KG1 (cell line): ENCODE measurements around the gene PHAX.
"Not testable (repeated sequence)": the region's sequence is repeated elsewhere in the genome, so short reads cannot be mapped to it uniquely, and the experiment has no call there.

Experiments
- DNase-seq: peaks from one replicate; lab custom pipeline; 2025; lab: John Stamatoyannopoulos, UW

The PHAX gene, protein sequence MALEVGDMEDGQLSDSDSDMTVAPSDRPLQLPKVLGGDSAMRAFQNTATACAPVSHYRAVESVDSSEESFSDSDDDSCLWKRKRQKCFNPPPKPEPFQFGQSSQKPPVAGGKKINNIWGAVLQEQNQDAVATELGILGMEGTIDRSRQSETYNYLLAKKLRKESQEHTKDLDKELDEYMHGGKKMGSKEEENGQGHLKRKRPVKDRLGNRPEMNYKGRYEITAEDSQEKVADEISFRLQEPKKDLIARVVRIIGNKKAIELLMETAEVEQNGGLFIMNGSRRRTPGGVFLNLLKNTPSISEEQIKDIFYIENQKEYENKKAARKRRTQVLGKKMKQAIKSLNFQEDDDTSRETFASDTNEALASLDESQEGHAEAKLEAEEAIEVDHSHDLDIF

DNA sequence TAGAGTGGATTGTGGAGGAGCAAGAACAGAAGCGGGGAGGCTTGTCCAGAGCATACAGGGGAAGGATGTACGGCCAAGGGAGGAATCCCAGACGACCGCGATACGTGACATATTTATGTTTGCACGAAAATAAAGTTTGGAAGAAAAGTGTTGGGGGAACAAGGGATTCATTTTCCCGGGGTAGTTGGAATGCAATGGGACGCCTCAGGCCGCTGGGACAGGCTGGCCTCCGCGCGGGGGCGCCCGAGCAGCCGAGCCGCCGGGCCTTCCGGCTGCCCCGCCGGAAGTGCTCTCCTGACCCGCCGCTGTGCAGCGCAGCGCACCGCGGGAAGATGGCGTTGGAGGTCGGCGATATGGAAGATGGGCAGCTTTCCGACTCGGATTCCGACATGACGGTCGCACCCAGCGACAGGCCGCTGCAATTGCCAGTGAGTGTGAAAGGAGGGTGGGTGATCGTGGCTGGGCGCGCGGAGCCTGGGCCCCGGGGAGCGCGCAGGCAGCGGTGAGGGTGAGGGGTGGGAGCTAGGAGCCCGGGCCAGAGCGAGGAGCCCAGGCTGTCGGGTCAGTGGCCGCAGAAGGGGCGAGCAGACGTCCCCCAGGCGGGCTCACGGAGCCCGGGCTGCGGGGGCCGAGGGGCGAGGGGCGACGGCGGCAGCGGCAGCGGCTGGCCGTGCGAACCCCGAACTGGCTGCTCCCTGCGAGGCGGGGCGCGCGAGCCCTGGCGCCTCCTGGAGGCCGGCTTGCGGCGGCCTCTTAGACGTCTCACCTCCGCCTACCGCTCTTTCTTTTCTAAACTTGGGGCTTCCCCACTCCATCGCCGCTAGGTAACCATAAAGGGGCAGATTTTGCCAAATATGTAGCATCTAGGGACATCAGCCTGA lies at the start of gene PHAX:
Gene PHAX (plus strand): TSS at position 317 of the 881 bp plus-strand sequence. CDS start 16 bp downstream, at position 333.
- DNase-seq: peak; percentile 13

DNA sequence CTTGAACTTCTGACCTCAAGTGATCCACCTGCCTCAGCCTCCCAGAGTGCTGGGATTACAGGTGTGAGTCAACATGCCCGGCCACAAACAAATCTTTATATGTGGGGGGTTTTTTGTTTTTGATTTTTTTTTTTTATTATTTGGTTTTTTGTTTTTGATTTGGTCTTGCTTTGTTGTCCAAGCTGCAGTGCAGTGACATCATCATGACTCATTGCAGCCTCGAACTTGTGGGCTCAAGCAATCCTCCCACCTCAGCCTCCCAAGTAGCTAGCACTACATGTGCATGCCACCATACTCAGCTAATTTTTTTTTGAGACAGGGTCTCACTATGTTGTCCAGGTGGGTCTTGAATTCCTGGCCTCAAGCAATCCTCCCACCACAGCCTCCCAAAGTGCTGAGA lies 48.1 kb upstream of the PHAX start:
- no peak for DNase-seq

- not testable (repeated sequence) for DNase-seq
Observed at GRCh38 chr5:126555101-126555500, 45.6 kb upstream of the PHAX start.

GRCh38 chr5:126561908-126562307 lies 38.8 kb upstream of the PHAX start:
- DNase-seq: no peak

GRCh38 chr5:126562823-126563222 lies 37.9 kb upstream of the PHAX start:
- no peak for DNase-seq

- DNase-seq: no peak
Observed at GRCh38 chr5:126568206-126568755, 32.5 kb upstream of the PHAX start.

GRCh38 chr5:126575644-126576043 lies 25.1 kb upstream of the PHAX start:
- DNase-seq: no peak

GRCh38 chr5:126576974-126577373 lies 23.8 kb upstream of the PHAX start:
- DNase-seq: no peak

DNA sequence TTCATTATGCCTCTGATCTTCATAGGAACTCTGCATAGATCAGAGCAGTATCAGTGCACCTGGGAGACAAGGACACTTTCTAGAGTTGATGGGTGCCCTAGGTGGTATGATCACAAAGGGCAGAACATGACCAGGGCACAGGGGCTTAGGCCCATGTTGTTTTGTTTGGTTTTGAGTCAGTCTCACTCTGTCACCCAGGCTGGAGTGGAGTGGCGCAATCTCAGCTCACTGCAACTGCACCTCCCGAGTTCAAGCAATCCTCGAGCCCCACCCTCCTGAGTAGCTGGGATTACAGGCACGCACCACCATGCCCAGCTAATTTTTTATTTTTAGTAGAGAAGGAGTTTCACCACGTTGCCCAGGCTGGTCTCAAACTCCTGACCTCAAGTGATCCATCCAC lies 23.3 kb upstream of the PHAX start:
- no peak for DNase-seq

DNA sequence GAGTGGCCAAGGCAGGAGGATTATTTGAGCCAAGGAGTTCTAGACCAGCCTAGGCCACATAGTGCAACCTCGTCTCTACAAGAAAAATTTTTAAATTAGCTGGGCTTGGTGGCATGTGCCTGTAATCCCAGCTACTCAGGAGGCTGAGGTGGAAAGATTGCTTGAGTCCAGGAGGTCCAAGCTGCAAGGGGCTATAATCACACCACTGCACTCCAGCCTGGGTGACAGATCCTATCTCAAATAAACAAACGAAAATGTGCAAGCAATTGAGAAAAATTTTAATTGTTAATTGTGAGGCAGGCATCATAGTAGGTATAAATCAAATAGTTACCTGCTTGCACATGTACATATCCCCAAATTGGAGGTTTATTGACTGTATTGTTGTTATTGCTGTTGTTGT lies 21.0 kb upstream of the PHAX start:
- DNase-seq: no peak

DNA sequence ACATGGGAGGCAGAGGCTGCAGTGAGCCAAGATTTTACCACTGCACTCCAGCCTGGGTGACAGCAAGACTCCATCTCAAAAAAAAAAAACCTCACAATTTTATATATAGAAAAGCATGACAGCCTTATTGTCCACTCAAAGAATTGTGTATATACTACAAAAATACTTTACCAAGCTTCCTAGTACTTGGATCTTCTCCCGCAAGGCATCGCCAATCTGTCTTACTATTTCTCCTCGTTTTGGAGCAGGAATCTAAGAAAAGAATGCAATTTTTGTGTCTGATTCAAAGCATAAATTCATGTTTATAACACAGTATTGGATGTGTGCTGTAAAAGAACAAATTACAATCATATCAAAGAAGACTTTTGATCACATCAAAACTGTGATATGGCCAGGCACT lies 17.0 kb upstream of the PHAX start:
- no peak for DNase-seq

DNA sequence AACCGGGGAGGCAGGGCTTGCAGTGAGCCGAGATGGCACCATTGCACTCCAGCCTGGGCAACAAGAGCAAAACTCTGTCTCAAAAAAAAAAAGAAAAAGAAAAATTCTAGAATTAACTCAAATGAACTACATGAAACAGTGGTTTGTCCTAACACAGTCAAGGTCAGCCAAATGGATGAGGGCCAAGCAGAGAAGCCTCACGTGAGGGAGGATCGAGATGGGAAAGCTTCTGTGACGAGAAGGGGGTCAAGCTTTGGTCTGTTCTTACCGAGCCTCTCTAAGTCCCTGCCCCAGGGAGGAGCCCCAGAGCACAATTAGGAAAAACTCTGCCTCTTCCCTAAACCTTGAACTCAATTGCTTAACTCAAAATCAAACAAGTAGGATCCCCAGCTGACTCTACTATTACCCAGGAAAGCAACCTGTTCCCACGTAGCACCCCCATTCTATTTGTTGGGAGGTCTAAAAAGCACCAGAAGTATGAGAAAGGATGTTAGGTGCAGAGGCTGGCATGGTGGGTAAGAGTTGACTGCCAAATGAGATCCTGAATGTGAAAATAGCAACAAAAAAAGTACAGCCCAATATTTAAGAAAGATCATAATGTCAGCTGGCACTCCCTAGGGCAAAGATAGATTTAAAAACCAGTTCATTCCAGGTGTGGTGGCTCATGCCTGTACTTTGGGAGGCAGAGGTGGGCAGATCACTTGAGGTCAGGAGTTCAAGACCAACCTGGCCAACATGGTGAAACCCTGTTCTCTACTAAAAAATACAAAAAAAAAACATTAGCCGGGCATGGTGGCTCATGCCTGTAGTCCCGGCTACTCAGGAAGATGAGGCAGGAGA lies 13.0 kb upstream of the PHAX start:
- no peak for DNase-seq

- DNase-seq: no peak
Observed at GRCh38 chr5:126589536-126590297, 11.0 kb upstream of the PHAX start.

DNA sequence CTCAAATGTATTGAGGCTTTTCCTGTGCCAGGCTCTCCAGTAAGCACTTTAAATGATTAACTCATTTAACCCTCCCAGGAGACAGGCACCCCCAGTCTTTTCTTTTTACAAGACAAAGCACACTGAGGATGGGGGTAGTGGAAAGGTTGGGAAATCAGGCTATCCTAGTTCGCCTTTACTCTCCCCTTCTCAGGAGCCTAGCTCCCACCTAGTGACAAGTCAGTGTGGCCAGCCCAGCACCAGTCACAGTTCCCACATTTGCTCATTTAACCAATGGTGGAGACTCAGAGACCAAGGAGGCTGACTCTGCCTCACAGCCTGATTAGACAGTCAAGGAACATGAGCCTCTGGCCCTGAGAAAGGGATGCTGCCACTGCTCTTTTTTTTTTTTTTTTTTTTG lies 9.2 kb upstream of the PHAX start:
- no peak for DNase-seq

DNA sequence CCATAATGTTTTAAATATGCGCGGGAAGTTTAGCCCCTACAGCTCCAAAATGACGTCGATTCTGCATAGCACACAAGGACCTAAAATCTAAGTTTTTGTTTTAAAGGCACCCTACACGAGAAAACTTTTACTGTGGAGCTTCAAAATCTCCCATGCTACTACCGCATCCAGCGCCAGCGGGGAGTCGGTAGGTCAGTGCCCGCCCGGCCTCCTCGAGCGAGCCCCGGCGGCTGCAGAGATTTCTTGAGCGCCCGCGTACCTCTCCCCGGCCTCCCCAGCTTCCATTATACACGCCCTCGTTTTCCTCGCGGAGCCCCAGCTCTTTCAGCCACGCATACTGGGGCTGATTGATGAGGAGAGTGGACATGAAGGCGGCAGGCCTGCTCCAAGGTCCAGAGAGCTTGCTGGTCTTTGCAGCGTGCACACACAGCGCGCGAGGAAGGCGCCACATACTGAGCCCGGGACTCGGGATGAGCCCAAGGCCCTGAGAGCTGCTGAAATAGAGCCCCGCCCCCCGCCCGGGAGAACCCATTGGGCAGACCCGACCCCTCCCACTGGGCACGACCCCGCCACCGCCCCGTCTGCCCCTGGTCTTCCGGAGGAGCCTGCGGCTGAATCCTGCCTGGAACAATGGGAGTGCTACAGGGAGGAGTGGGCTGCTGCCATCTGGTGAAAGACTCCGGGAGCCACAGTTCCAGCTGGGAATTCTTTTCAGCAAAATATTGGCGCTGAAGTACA lies 5.8 kb upstream of the PHAX start, which contains the start of gene ALDH7A1:
Gene ALDH7A1 (minus strand): TSS at position 472 of the 738 bp plus-strand sequence. CDS start 21 bp downstream, at position 451.
- DNase-seq: no peak

- no peak for DNase-seq
Observed at GRCh38 chr5:126595486-126596083, 5.2 kb upstream of the PHAX start.

GRCh38 chr5:126597156-126597555 lies 3.6 kb upstream of the PHAX start:
- no peak for DNase-seq

DNA sequence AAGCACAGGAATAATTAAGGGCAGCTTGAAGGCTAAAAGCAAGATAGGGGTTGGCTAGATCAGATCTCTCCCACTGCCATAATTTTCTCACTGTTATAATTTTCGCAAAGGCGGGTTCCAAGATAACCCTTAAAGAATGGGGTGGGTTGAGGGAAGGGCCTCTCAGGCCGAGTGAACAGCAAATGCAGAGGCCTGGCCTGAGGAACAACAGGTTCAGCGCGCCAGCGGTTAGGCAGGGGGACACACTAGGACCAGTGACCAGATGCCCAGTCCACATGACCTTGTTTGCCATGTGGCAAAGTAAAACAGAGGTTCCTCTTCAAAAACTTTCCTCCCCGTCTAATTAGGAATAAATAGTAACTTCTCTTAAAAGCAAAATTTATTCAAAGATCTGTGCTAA lies 1.2 kb upstream of the PHAX start:
- DNase-seq: no peak

DNA sequence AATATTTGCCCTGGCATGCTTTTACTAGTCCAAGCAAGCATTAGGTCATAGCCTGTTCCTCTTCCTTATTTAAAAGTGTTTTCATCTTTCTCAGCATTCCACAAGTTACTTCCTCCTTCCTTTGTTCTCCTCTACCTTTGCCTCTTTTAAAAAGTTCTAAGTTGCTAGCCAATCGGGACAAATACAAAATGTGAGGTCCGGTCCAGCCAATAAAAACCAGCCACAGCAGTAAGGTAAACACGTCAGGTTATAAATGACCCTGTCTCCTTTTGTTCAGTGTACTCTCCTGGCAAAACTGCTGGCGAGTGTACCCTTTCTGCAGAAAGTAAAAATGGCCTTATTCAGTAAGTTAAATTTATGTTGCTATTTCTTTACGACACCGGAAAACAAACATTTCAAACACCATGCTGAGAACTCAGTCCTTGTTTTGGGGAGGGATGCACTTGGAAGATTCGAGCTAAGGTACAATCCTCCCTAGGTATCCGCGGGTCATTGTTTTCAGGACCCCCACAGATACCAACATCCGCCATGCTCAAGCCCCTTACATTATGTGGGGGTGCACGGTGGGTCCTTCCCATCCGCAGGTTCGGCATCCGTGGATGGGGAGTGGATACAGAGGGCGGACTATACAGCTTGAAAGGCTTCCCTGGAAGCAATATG lies 646 bp upstream of the PHAX start:
- DNase-seq: not testable (repeated sequence)
